H9 (cell line): ENCODE results near the gene CDC123. TPM values are rescaled to one million over a fixed set of nuclear protein-coding genes. Genes with fewer than 3 reads are reported as not detected.

Source experiments
- DNase-seq: peaks from one replicate; pipeline ENCODE4 v3.0.0-alpha.2; 2017
- H2AFZ ChIP-seq: one replicate; pipeline ENCODE4 v1.6.1; 2013; ENCODE audit warnings: mild to moderate bottlenecking, low read length, control low read depth, moderate library complexity
- H2AK5ac ChIP-seq: 2 replicates; pipeline ENCODE4 v1.6.1; 2013; ENCODE audit warnings: low read length, control low read depth, mixed read lengths; ENCODE audit not compliant: insufficient read length
- H2BK120ac ChIP-seq: one replicate; pipeline ENCODE4 v1.6.1; 2013; ENCODE audit warnings: low read depth, mild to moderate bottlenecking, low read length, control low read depth, inconsistent platforms; ENCODE audit not compliant: poor library complexity, severe bottlenecking
- H2BK12ac ChIP-seq: 2 replicates; pipeline ENCODE4 v1.6.1; 2013; ENCODE audit warnings: low read length, control low read depth, mixed read lengths, low read depth; ENCODE audit not compliant: insufficient read length
- H2BK15ac ChIP-seq: 2 replicates; pipeline ENCODE4 v1.6.1; 2013; ENCODE audit warnings: low read depth, low read length, control low read depth
- H2BK20ac ChIP-seq: one replicate; pipeline ENCODE4 v1.6.1; 2013; ENCODE audit warnings: low read depth, mild to moderate bottlenecking, low read length, control low read depth, inconsistent platforms; ENCODE audit not compliant: poor library complexity, severe bottlenecking
- H2BK5ac ChIP-seq: 2 replicates; pipeline ENCODE4 v1.6.1; 2013; ENCODE audit warnings: low read length, control low read depth, mixed read lengths; ENCODE audit not compliant: insufficient read length
- H3K14ac ChIP-seq: 2 replicates; pipeline ENCODE4 v1.6.1; 2013; ENCODE audit warnings: low read length, control low read depth; ENCODE audit not compliant: insufficient read depth
- H3K18ac ChIP-seq: 2 replicates; pipeline ENCODE4 v1.6.1; 2013; ENCODE audit warnings: low read depth, mild to moderate bottlenecking, mixed read lengths, low read length, control low read depth; ENCODE audit not compliant: insufficient read length
- H3K23ac ChIP-seq: 2 replicates; pipeline ENCODE4 v1.6.1; 2013; ENCODE audit warnings: low read length, control low read depth, mixed read lengths, low read depth; ENCODE audit not compliant: insufficient read length
- H3K23me2 ChIP-seq: 2 replicates; pipeline ENCODE4 v1.6.1; 2013; ENCODE audit warnings: low read depth, mild to moderate bottlenecking, mixed read lengths, low read length, control low read depth; ENCODE audit not compliant: insufficient read length, poor library complexity, severe bottlenecking
- H3K27ac ChIP-seq: 2 replicates; pipeline ENCODE4 v1.5.1; 2013; ENCODE audit warnings: low read length, control low read depth, mixed read lengths, low read depth; ENCODE audit not compliant: insufficient read length
- H3K27me3 ChIP-seq: 2 replicates; pipeline ENCODE4 v1.6.1; 2013; ENCODE audit warnings: low read length, control low read depth, inconsistent platforms; ENCODE audit not compliant: insufficient read depth
- H3K4ac ChIP-seq: 2 replicates; pipeline ENCODE4 v1.6.1; 2013; ENCODE audit warnings: low read depth, mild to moderate bottlenecking, control low read depth, inconsistent platforms, low read length, moderate library complexity
- H3K4me1 ChIP-seq: 2 replicates; pipeline ENCODE4 v1.6.1; 2013; ENCODE audit warnings: low read length, control low read depth, inconsistent platforms; ENCODE audit not compliant: insufficient read depth
- H3K4me2 ChIP-seq: 2 replicates; pipeline ENCODE4 v1.6.1; 2013; ENCODE audit warnings: low read length, control low read depth, mixed read lengths; ENCODE audit not compliant: insufficient read length, insufficient read depth
- H3K56ac ChIP-seq: 2 replicates; pipeline ENCODE4 v1.6.1; 2013; ENCODE audit warnings: low read depth, mild to moderate bottlenecking, mixed read lengths, low read length, control low read depth; ENCODE audit not compliant: insufficient read length
- H3K79me1 ChIP-seq: 2 replicates; pipeline ENCODE4 v1.6.1; 2013; ENCODE audit warnings: low read depth, mild to moderate bottlenecking, moderate library complexity, low read length, control low read depth, inconsistent platforms; ENCODE audit not compliant: insufficient read depth, poor library complexity, severe bottlenecking
- H3K79me2 ChIP-seq: 2 replicates; pipeline ENCODE4 v1.6.1; 2013; ENCODE audit warnings: low read length, control low read depth, inconsistent platforms; ENCODE audit not compliant: insufficient read depth
- H3K9ac ChIP-seq: 2 replicates; pipeline ENCODE4 v1.6.1; 2013; ENCODE audit warnings: low read length, control low read depth, mixed read lengths; ENCODE audit not compliant: insufficient read length; ENCODE audit errors: extremely low read depth
- H3K9me3 ChIP-seq: one replicate; pipeline ENCODE4 v1.6.1; 2013; ENCODE audit warnings: low read depth, low read length, inconsistent platforms; ENCODE audit not compliant: control insufficient read depth
- H3T11ph ChIP-seq: one replicate; pipeline ENCODE4 v1.6.1; 2013; ENCODE audit warnings: mild to moderate bottlenecking, low read length, control low read depth, inconsistent platforms
- H4K20me1 ChIP-seq: one replicate; pipeline ENCODE4 v1.6.1; 2013; ENCODE audit not compliant: control insufficient read depth, insufficient read length, insufficient read depth
- H4K5ac ChIP-seq: 2 replicates; pipeline ENCODE4 v1.6.1; 2013; ENCODE audit warnings: low read depth, mild to moderate bottlenecking, mixed read lengths, low read length, control low read depth; ENCODE audit not compliant: insufficient read length
- H4K8ac ChIP-seq: replicated peaks from 2 replicates; pipeline ENCODE4 v1.6.1; 2013; ENCODE audit warnings: low read length, control low read depth, mixed read lengths, low read depth; ENCODE audit not compliant: insufficient read length
- H4K91ac ChIP-seq: 2 replicates; pipeline ENCODE4 v1.6.1; 2013; ENCODE audit warnings: low read depth, mild to moderate bottlenecking, moderate library complexity, mixed read lengths, low read length, control low read depth; ENCODE audit not compliant: insufficient read length
- H3K27ac Mint-ChIP-seq, 3 experiments: 2 replicates in 2 of 3; 3 replicates in 1 of 3; pipeline ENCODE4 v1.8.0; 2020 to 2021; ENCODE audit warnings: mixed read lengths in 3 of 3, mild to moderate bottlenecking in 1 of 3, moderate library complexity in 1 of 3
- H3K27me3 Mint-ChIP-seq: 2 replicates; pipeline ENCODE4 v1.8.0; 2021; ENCODE audit warnings: low read depth, mild to moderate bottlenecking, moderate library complexity, mixed read lengths
- H3K36me3 Mint-ChIP-seq, 3 experiments: 2 replicates in 2 of 3; 3 replicates in 1 of 3; pipeline ENCODE4 v1.8.0; 2020 to 2021; ENCODE audit warnings: low read depth in 3 of 3, mixed read lengths in 3 of 3; ENCODE audit not compliant: insufficient read depth in 1 of 3
- H3K4me1 Mint-ChIP-seq, 2 experiments: 2 replicates each; pipeline ENCODE4 v1.8.0; 2020; ENCODE audit warnings: mixed read lengths in 2 of 2
- H3K4me3 Mint-ChIP-seq, 2 experiments: 2 replicates in 1 of 2; 3 replicates in 1 of 2; pipeline ENCODE4 v1.8.0; 2020 to 2021; ENCODE audit warnings: mild to moderate bottlenecking in 2 of 2, mixed read lengths in 2 of 2, moderate library complexity in 1 of 2
- H3K9me3 Mint-ChIP-seq, 2 experiments: 2 replicates in 1 of 2; 3 replicates in 1 of 2; pipeline ENCODE4 v1.8.0; 2020; ENCODE audit warnings: mild to moderate bottlenecking in 2 of 2, mixed read lengths in 2 of 2, moderate library complexity in 1 of 2
- CTCF ChIP-seq: fragments of 200-600 bp; sonication (generic); conservative IDR thresholded peaks from 3 replicates; pipeline ENCODE4 v1.8.0; 2021; ENCODE audit warnings: antibody characterized with exemption, mild to moderate bottlenecking
- WGBS: extraction: QIAGEN DNeasy Blood & Tissue Kit; methylation state at CpG from one replicate; pipeline ENCODE4 v1.1.7; 2013; ENCODE audit warnings: missing lambda C conversion rate, low lambda C conversion rate, mixed read lengths; ENCODE audit not compliant: insufficient read length; ENCODE audit errors: extremely low coverage; 5-methylcytosine and 5-hydroxymethylcytosine counted together
- total RNA-seq: library from RNA; stranded (reverse); gene quantifications from 2 replicates; pipeline ENCODE4 v1.2.1, GENCODE V29; 2021

CDC123 gene
- total RNA-seq, 1 experiment from 2014 or later = 159 TPM

GRCh38 chr10:12187321-12187905 is 8.6 kb upstream of the CDC123 start:
- Histone ChIP-seq H2AFZ (no peak overlapping the region), H3K23me2 (no peaks in the 10 kb centered on the region), H2BK12ac (no peak overlapping the region), H4K5ac (no peak overlapping the region), H3K4ac (no peak overlapping the region), H2BK15ac (no peak overlapping the region), H3K23ac (no peak overlapping the region), H3K79me1 (peaks cover 16% of the 10 kb centered on the region), H3K14ac (no peak overlapping the region), H4K20me1 (no peaks in the 10 kb centered on the region), H3T11ph (no peak overlapping the region), H3K9me3 (no peaks in the 10 kb centered on the region), H2AK5ac (no peak overlapping the region), H3K4me2 (no peak overlapping the region), H4K91ac (no peak overlapping the region), H4K8ac (no peak overlapping the region), H3K27ac (no peak overlapping the region), H3K4me1 (peaks cover 2% of the 10 kb centered on the region; the same call in 1 of the 2 replicates), H2BK5ac (no peak overlapping the region), H2BK20ac (no peak overlapping the region), H2BK120ac (no peak overlapping the region), H3K27me3 (no peaks in the 10 kb centered on the region), H3K9ac (no peak overlapping the region), H3K56ac (no peak overlapping the region), H3K79me2 (peaks cover 4% of the 10 kb centered on the region; the same call in 1 of the 2 replicates), H3K18ac (no peak overlapping the region)
- peaks cover 3 to 6% of the 10 kb centered on the region in 2 experiments; a peak in 3 of 4 replicates for H3K4me1 Mint-ChIP-seq
- no peak overlapping the region for H3K4me3 Mint-ChIP-seq
- DNase-seq = no peak
- no peak overlapping the region for H3K27ac Mint-ChIP-seq
- TF ChIP-seq CTCF = no peak
- H3K27me3 Mint-ChIP-seq = no peaks in the 10 kb centered on the region
- H3K9me3 Mint-ChIP-seq = no peaks in the 10 kb centered on the region
- no CpG with 5 or more reads among the region's 5 CpGs for WGBS
- H3K36me3 Mint-ChIP-seq = peaks cover 16 to 47% (median 33%) of the 10 kb centered on the region in 3 experiments; a peak in 6 of 7 replicates
